Suprapubic skin (tissue), 4 donors: ENCODE data around the gene AMPH.

Experiments used
- CTCF ChIP-seq, 2 donors: fragments of 200-600 bp in 1 of 2; fragments of 450-650 bp in 1 of 2; sonication (generic) in 1 of 2; IDR thresholded peaks; one replicate each; pipeline ENCODE4 v1.5.1; 2016 to 2019; ENCODE audit warnings: antibody characterized with exemption in 2 of 2, mild to moderate bottlenecking in 1 of 2, moderate library complexity in 1 of 2
- POLR2A ChIP-seq, 2 donors: fragments of 450-650 bp; IDR thresholded peaks; one replicate each; pipeline ENCODE4 v1.6.1; 2017; ENCODE audit warnings: antibody characterized with exemption in 2 of 2, mild to moderate bottlenecking in 2 of 2, moderate library complexity in 2 of 2
- POLR2AphosphoS5 ChIP-seq, 3 donors: sonication (generic); formaldehyde crosslinking; IDR thresholded peaks; one replicate each; pipeline ENCODE4 v1.6.1; 2017; ENCODE audit warnings: antibody characterized with exemption in 3 of 3

- TF ChIP-seq POLR2A (IDR thresholded peaks at IDR 0.05) (no peak), POLR2AphosphoS5 (IDR thresholded peaks at IDR 0.05) (no peak), CTCF (IDR thresholded peaks at IDR 0.05) (no peak)
Observed at GRCh38 chr7:38630720-38631673, at the start of gene AMPH.
